Stimulated activated CD8-positive, alpha-beta memory T cell treated with anti-CD3 and anti-CD28 coated beads, Interleukin-7, amount 100 ng/mL, for 48 hours (primary cell): ENCODE results near the gene SEMA5A.

Source experiments
- DNase-seq, 2 donors: peaks; one replicate each; pipeline ENCODE4 v3.0.0-alpha.2; 2020; ENCODE audit warnings: low read depth in 1 of 2; ENCODE audit errors: extremely low read depth in 1 of 2

Gene SEMA5A

DNA sequence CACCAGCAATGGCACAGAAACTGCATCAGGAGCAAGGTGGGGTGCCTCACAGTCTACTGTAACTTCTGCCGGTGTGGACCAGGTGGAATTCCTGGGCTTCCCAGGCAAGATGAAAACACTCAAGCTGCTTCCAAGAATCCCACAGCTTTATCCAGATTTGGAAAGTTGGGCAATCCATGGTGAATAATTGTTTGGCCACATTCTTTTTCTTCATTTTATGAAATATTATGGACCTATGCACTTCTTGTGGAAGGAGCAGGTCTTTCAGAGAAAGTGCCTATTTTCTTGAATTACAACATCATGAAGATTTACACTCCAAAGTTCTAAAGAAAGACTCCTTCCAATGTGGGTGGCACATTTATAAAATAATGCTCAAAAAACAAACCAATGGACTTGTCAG, 503.6 kb downstream of the SEMA5A start:
- no peak for DNase-seq

DNA sequence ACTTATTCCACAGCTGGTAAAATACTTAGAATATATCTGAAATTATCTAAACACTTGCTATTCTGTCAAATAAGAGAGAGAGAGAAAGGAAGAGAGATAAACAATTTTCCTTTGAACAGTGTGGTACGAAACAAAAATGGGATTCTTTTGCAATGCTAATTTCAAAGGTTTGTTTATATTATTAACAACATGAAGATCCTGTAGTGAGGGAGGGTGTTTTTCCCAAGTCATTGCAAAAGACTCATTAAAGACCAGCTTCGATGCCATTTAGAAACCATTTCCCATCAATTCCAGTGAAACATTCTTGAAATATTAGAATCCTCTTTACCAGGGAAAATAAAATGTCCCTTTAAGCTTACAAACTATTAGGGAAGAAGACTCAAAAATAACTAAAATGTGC, 505.4 kb downstream of the SEMA5A start:
- DNase-seq, result no peak

DNA sequence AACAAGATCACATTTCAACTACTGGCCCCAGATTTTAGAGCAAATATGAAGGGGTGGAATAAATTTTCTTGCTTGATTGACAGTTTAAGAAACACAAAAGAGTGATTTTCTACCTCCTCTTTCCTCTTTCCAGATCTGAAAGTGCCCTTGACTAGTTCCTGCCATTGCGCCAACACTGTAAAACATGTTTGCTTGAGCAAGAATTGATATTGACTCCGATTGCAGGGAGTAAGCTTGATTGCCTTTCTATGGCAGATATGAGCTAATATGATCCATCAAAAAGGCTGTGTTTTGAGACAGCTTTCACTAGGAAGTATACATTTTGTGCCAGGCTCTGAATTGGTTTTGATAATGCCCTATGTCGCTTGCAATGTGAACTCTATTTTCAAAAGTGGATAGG, 508.8 kb downstream of the SEMA5A start:
- DNase-seq, result no peak

DNA sequence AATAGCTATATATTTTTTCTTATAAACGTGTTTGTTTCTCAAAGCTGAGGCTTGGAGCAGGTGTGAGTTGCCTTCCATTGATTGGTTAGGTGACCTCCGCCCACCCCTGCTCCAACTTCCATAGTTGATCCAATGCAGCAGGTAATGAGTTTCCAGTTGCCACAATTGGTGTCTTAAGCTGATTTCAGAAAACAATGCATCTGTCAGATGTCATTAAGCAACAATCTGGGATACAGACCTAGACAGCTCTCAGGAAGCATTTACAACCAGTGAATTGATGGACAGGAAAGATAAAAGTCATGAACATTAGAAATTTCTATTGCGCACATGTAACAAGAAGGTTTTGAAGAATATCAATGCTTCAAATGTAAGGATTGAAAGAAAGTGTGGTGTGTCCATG, 510.5 kb downstream of the SEMA5A start:
- no peak for DNase-seq

DNA sequence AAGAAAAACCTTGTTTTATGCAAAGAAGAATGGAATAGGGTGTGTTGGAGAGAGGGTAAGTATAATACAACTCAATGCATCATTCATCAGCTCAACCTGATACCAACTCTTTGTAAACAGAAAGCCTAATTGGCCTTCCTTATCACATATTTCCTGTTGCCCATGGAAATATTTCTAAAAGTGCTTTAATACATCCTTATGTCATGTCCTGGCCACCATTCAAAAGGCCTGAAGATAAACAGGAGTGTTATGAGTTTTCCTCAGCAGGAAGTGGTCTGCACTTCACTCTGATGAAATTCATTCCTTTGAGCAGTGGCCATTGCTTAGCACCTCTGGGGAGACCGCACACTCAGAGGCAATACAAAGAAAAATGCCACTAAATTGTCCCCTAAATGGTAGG, 511.2 kb downstream of the SEMA5A start:
- no peak for DNase-seq

DNA sequence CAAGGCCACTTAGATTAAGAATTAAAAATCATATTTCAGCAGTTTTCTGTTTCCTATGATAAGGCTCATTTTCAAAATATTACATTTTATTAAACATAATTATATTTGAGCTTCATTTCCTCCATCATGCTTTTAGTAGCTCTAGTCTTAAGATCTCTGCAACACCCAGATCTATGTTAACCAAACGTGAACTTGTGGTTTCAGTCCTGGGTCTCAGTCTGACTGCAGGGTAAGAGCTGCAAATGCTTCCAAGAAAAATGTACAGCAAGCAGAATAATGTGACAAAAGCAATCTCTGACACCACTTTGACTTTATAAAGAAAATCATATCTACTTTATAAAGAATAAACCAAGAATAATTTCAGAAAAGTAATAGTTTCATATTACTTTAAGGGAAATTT, 512.4 kb downstream of the SEMA5A start:
- no peak for DNase-seq

DNA sequence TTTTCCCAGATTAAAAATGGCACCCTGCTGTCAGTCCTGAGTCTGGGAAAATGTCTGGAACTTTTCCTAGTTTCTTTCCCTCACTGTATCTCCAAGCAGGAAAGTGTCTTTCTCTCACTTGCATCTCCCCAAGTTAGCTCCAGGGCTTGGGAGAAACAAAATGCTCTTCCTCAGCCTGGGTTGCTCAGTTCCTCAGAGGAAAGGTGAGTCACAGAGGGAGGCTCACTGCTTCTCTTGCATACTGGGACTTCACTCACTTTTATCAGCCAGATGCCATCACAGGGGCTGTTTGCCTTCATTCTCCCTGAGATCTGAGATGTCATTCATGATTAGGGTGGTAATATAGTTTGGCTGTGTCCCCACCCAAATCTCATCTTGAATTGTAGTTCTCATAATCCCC, 519.9 kb downstream of the SEMA5A start:
- DNase-seq, result no peak

DNA sequence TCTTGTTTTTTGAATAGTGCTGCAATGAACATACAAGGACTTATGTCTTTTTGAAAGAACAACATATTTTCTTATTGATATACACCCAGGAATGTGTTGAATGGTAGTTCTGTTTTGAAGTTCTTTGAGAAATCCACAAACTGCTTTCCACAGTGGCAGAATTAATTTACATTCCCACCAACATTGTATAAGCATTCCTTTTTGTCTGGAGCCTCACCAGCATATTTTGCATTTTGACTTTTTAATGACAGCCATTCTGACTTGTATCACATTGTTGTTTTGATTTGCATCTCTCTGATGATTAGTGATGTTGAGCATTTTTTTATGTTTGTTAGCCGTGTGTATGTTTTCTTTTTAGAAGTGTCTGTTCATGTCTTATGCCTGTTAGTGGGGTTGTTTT, 524.9 kb downstream of the SEMA5A start:
- no peak for DNase-seq

DNA sequence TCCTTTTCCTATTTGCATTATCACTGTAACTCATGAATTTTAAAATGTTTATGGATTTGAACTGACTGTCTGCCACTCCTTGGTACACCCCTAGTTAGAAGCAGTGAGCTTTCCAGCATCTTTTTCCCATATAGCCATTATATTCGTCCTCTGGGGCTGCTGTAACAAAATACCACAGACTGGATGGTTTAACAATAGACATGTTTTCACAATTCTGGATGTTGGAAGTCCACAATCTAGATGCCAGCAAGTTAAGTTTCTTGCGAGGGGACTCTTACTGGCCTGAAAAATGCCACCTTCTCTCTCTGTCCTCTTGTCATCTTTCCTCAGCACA, 530.0 kb downstream of the SEMA5A start:
- no peak for DNase-seq

DNA sequence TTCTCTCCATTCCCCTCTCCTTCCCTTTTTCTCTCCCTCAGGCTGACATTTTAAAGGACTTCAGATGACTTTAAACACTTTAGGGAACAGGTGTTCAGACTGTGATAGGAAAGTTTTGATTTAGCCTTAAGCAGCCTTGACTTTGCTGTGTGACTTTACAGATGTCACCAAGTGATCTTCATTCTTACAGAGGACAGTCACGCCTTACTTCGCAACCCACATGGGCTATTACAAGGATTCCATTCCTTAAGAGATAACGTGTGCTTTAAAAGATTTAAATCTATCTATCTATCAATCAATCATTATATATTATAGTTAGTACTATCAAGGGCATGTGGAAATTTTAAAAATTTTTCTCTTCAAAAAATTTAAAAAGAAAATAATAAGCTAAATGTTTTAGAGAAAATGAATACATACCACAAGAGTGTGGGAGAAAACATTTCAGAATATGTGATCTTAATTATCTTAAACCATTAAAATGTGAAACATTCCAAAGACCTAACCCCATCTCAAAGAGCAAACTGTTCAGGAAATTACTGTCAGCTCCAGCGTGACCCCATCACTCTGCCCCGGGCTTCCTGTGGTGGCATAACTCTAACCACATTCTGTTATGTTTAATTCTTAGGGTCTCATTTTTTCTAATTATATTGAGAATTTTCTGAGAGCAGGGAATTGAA, 530.5 kb downstream of the SEMA5A start:
- DNase-seq, result no peak

DNA sequence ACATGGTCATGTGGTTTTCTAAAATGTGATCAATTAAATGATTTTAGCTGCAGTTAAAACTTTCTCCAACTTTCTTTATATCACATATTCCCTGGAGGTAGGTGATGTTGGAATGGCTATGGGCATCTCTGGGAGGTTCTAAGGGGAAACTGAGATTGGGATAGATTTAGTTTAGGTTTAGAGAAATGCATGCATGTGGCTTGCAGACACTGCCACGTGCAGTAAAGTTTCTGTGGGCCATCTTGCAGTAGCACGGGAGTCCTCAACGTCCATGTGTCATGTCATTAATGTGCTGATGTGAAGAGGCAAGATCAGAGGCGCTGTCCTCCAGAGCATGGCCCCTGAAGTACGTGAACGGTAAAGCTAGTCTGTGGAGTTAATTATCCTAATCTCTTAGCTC, 532.7 kb downstream of the SEMA5A start:
- DNase-seq, result no peak

DNA sequence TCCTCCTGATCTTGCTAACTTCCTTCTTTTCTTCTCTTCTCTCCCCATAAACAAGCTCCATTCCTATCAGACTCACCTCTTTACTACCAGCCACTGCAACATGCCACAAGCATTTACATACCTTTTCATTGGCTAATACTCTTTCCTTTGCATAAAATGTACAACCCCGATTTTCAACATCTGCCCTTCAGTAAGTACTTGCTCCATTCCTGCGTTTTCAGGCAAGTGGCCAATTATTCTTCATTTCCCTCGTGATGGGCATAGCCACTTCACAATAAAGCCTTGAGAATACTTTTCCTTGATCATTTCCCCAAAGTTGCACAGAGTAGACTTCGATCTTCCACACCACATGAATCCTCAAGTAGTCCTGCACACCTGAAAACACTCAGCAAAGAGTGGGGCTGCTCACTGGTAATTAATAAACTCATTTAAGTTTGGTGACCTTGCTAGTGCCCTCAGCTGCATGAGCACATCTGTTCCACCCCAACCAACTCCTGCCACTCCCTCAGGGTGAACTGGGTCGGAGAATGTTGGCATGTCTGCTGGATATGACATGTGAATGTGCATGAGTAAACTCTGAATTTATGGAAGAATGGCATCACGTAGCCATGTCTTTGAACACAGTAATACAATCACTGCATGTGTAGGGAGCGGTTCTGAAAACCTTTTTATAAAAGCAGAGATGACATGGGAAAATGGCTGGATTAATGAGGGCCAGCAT, 535.8 kb downstream of the SEMA5A start:
- no peak for DNase-seq

DNA sequence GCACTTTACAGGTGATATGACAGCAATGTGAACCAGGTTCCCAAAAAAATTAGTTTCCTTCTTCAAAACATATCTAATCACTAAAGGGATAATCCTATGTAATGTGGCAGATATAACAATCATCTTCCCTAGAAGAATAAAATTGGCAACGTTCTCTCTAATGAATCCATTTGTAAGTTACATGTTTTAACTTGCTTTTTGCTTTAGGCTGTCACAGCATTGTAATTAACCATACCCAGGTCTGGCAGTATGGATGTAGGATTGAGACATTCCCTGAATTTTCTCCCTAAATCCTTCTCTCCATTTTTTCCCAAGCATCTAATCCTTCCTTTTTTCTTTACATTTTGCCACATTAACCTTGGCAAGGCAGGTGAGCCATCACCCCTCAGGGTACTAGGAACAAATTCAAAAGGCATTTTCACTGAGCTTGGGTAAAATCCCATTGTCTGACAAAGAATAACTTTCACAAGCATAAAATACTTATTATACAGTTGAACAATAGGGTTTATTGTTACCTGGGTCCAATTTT, 548.3 kb downstream of the SEMA5A start:
- no peak for DNase-seq

DNA sequence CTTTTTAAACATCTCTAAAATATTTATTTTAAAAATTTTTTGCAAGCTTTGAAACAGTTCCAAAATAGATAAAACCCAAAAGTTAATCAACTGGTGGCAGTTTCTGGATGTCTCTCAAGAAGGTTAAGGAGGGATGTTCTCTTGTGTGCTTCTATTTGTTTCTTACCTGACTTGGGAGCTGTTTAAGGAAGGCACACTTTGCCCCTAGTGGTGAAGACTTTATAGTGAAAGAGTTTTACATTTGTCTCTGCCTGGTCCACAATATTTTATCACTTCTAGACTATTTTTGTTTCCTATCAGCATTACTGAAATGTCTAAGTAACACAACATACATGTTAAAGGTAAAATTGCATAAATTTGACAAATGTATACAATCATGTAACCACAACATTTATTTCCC, 552.8 kb downstream of the SEMA5A start:
- no peak for DNase-seq
